ENCODE data around the gene PSD2. TPM values are rescaled to one million over a fixed set of nuclear protein-coding genes. Genes with fewer than 3 reads are reported as not detected.

PSD2 gene
- total and polyA plus RNA-seq, 10 of the 15 experiments (the other 5 are each of a cell fraction or from before 2014, with no cell fraction given) = 0.02 to 0.14 (median 0.03) TPM; not detected in 5

DNA sequence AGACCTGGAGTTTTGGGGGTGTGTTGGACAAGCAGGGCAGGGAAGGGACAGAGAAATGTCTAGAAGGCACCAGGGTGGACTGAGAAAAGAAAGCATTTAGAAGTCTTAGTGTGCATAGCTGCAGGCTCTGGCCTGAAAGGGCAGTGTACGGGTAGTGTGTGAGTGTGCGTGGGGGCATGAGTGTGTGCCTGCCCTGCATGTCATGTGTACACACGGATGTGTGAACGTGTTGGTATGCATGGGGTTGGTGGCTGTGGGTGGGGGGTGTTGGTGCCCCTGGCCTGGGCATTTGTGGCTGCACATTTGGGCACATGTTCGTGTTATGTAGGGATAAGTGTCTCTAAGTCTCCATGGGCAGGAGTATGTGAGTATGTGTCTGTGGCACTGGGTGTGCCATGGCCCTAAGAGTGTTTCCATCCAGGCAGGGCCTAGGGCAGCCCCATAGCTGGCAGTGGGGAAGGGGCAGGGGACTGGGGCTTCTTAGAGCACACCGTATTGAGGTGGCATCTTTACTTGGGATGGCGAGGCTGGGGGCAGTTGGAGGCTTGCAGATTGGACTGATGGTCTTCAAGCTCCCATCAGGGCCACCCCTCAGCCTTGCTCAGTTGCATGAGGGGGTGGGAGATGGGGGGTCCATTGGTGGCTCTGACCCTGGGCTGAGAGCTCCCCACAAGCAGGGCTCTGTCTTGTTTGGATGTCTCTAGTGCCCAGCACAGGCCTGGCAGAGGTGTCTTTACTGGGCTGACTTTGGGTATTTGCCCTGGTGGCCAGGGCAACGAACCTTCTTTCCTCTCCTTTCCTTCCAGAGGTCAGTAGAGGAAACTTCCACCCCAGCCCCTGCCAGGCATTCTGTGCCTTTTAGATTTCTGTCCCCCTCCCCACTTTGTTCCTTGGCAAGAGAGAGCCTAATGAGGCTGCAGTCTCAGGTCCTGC lies 15.0 kb downstream of the PSD2 start:
- Histone ChIP-seq H4K20me1 (ENCODE audit: control insufficient read depth, insufficient read depth) (no peaks in the 10 kb centered on the region; the same call in 1 of the 2 replicates), H3K4me1 (ENCODE audit: control insufficient read depth, insufficient read depth, low read length) (no peaks in the 10 kb centered on the region), H2AFZ (ENCODE audit: control insufficient read depth, low read depth, low read length) (no peak overlapping the region), H3K36me3 (ENCODE audit: control insufficient read depth in 2 of 2, insufficient read depth in 2 of 2, low read length in 1 of 2) (no peaks in the 10 kb centered on the region), H3K4me3 (no peak overlapping the region), H3K4me2 (ENCODE audit: control insufficient read depth, insufficient read depth) (no peak overlapping the region), H3K9ac (ENCODE audit: control insufficient read depth, insufficient read depth, low read length) (no peak overlapping the region), H3K79me2 (ENCODE audit: control insufficient read depth, insufficient read depth, low read length) (no peaks in the 10 kb centered on the region), H3K9me3 (replicated peaks; ENCODE audit: control insufficient read depth, insufficient read depth, low read length) (no peaks in the 10 kb centered on the region), H3K27ac (ENCODE audit: control insufficient read depth, insufficient read depth) (no peak overlapping the region), H3K27me3 (replicated peaks in 1 of 2; ENCODE audit: control insufficient read depth in 2 of 2, insufficient read depth in 2 of 2, low read length in 1 of 2) (peaks cover 0 to 4% of the 10 kb centered on the region in 2 experiments; a peak in 2 of 4 replicates)
- WGBS (ENCODE audit: insufficient coverage, insufficient replicate concordance, low lambda C conversion rate, missing lambda C conversion rate) = 27% methylated on average over 8 of the region's 8 CpGs
- FAIRE-seq = no peak
- ATAC-seq = no peak
- in situ Hi-C loops (cut with MboI) (no loop called here), intact Hi-C loops (cut with micrococcal nuclease; ENCODE audit: unreplicated experiment) (no loop called here)
- TF ChIP-seq, protein P1, sequence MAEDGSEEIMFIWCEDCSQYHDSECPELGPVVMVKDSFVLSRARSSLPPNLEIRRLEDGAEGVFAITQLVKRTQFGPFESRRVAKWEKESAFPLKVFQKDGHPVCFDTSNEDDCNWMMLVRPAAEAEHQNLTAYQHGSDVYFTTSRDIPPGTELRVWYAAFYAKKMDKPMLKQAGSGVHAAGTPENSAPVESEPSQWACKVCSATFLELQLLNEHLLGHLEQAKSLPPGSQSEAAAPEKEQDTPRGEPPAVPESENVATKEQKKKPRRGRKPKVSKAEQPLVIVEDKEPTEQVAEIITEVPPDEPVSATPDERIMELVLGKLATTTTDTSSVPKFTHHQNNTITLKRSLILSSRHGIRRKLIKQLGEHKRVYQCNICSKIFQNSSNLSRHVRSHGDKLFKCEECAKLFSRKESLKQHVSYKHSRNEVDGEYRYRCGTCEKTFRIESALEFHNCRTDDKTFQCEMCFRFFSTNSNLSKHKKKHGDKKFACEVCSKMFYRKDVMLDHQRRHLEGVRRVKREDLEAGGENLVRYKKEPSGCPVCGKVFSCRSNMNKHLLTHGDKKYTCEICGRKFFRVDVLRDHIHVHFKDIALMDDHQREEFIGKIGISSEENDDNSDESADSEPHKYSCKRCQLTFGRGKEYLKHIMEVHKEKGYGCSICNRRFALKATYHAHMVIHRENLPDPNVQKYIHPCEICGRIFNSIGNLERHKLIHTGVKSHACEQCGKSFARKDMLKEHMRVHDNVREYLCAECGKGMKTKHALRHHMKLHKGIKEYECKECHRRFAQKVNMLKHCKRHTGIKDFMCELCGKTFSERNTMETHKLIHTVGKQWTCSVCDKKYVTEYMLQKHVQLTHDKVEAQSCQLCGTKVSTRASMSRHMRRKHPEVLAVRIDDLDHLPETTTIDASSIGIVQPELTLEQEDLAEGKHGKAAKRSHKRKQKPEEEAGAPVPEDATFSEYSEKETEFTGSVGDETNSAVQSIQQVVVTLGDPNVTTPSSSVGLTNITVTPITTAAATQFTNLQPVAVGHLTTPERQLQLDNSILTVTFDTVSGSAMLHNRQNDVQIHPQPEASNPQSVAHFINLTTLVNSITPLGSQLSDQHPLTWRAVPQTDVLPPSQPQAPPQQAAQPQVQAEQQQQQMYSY (CRISPR knock-in tag; IDR thresholded peaks at IDR 0.05) = no peak
- ChIA-PET CTCF (interaction anchor here (0.7 to 1.4 kb wide), 2 partner anchors 22 to 23 kb away, joined by 3 read pairs; no protein-coding TSS in a partner anchor), RAD21 (ENCODE audit: unreplicated experiment) (no interaction called here), POLR2A (no interaction called here), SMC1A (ENCODE audit: uncharacterized antibody, unreplicated experiment) (no interaction called here)
- no TSS peak for BruUV-seq (replicated peaks)
- no peak for DNase-seq (ENCODE audit: low read depth, low spot score)

Measured in GM12878 (cell line).